CD14-positive monocyte (primary cell): ENCODE data around the gene SEPTIN7. TPM values are rescaled to one million over a fixed set of nuclear protein-coding genes. Genes with fewer than 3 reads are reported as not detected.
A peak's percentile ranks its signal among the peaks of the same experiment; 100 is the strongest.

Experiments used
- DNase-seq, 3 donors: peaks; one replicate each; pipeline ENCODE4 v3.0.0-alpha.2; 2011 to 2022
- H2AFZ ChIP-seq: 2 replicates; pipeline ENCODE4 v1.6.0; 2012; ENCODE audit warnings: mild to moderate bottlenecking, low read depth, low read length, inconsistent platforms; ENCODE audit not compliant: insufficient read depth, poor library complexity, severe bottlenecking
- H3K27ac ChIP-seq, 2 donors: 1 replicate in 1 of 2; 2 replicates in 1 of 2; pipeline ENCODE4 v1.5.1; 2012 to 2013; ENCODE audit warnings: low read length in 2 of 2, control low read depth in 1 of 2, inconsistent platforms in 1 of 2, low read depth in 1 of 2, mild to moderate bottlenecking in 1 of 2
- H3K27me3 ChIP-seq, 2 donors: one replicate each; pipeline versions ENCODE4 v1.6.0 to v1.6.1; 2011 to 2013; ENCODE audit warnings: low read length in 2 of 2; ENCODE audit not compliant: control insufficient read depth in 2 of 2, insufficient read depth in 2 of 2
- H3K36me3 ChIP-seq, 2 donors: replicated peaks in 1 of 2; 1 replicate in 1 of 2; 2 replicates in 1 of 2; pipeline versions ENCODE4 v1.5.1 to v1.6.1; 2012 to 2013; ENCODE audit warnings: low read length in 2 of 2, control low read depth in 1 of 2, inconsistent platforms in 1 of 2, mild to moderate bottlenecking in 1 of 2; ENCODE audit not compliant: insufficient read depth in 2 of 2, control insufficient read depth in 1 of 2
- H3K4me1 ChIP-seq, 2 donors: 1 replicate in 1 of 2; 2 replicates in 1 of 2; pipeline versions ENCODE4 v1.5.1 to v1.6.1; 2012 to 2013; ENCODE audit warnings: low read length in 2 of 2, control low read depth in 1 of 2, inconsistent platforms in 1 of 2, mild to moderate bottlenecking in 1 of 2, moderate library complexity in 1 of 2; ENCODE audit not compliant: insufficient read depth in 2 of 2, control insufficient read depth in 1 of 2
- H3K4me2 ChIP-seq: replicated peaks from 2 replicates; pipeline ENCODE3; 2012; ENCODE audit warnings: low read length, moderate library complexity, mild to moderate bottlenecking; ENCODE audit not compliant: poor library complexity, severe bottlenecking; ENCODE audit errors: extremely low read depth
- H3K4me3 ChIP-seq, 3 experiments: fragments of 200-600 bp in 1 of 3; sonication (generic) in 1 of 3; replicated peaks in 1 of 3; 1 replicate in 2 of 3; 2 replicates in 1 of 3; pipeline ENCODE4 v1.5.1; 2011 to 2013; ENCODE audit warnings: low read length in 3 of 3, mild to moderate bottlenecking in 3 of 3, control low read depth in 2 of 3, low read depth in 2 of 3, inconsistent platforms in 1 of 3, moderate library complexity in 1 of 3
- H3K79me2 ChIP-seq: 2 replicates; pipeline ENCODE4 v1.6.0; 2012; ENCODE audit warnings: mild to moderate bottlenecking, control low read depth, inconsistent platforms, low read length, moderate library complexity; ENCODE audit not compliant: insufficient read depth
- H3K9ac ChIP-seq: 2 replicates; pipeline ENCODE4 v1.6.0; 2017; ENCODE audit warnings: low read length, mild to moderate bottlenecking; ENCODE audit not compliant: insufficient read depth, poor library complexity, severe bottlenecking
- H3K9me3 ChIP-seq, 2 donors: replicated peaks in 1 of 2; 1 replicate in 1 of 2; 2 replicates in 1 of 2; pipeline versions ENCODE4 v1.5.1 to v1.6.1; 2012 to 2013; ENCODE audit warnings: low read length in 2 of 2, control low read depth in 1 of 2; ENCODE audit not compliant: control insufficient read depth in 1 of 2, insufficient read depth in 1 of 2
- H4K20me1 ChIP-seq: 2 replicates; pipeline ENCODE4 v1.6.0; 2012; ENCODE audit warnings: mild to moderate bottlenecking, low read length, control low read depth, moderate library complexity; ENCODE audit not compliant: insufficient read depth
- H3K27ac Mint-ChIP-seq, 7 donors: one replicate each; pipeline ENCODE4 v1.8.0; 2020; ENCODE audit warnings: mild to moderate bottlenecking in 7 of 7, mixed read lengths in 7 of 7, moderate library complexity in 6 of 7, inconsistent platforms in 2 of 7
- H3K27me3 Mint-ChIP-seq, 3 donors: one replicate each; pipeline ENCODE4 v1.8.0; 2021 to 2022; ENCODE audit warnings: low read depth in 3 of 3, mild to moderate bottlenecking in 3 of 3, mixed read lengths in 3 of 3, moderate library complexity in 3 of 3, inconsistent platforms in 1 of 3
- H3K36me3 Mint-ChIP-seq, 2 donors: one replicate each; pipeline ENCODE4 v1.8.0; 2020; ENCODE audit warnings: mixed read lengths in 2 of 2, inconsistent platforms in 1 of 2, mild to moderate bottlenecking in 1 of 2
- H3K4me1 Mint-ChIP-seq: one replicate; pipeline ENCODE4 v1.8.0; 2020; ENCODE audit warnings: mild to moderate bottlenecking, mixed read lengths
- H3K4me3 Mint-ChIP-seq, 2 donors: one replicate each; pipeline ENCODE4 v1.8.0; 2020; ENCODE audit warnings: mild to moderate bottlenecking in 2 of 2, mixed read lengths in 2 of 2, moderate library complexity in 1 of 2
- H3K9me3 Mint-ChIP-seq, 7 donors: one replicate each; pipeline ENCODE4 v1.8.0; 2020 to 2022; ENCODE audit warnings: mixed read lengths in 7 of 7, mild to moderate bottlenecking in 6 of 7, moderate library complexity in 6 of 7, inconsistent platforms in 2 of 7
- WGBS: methylation state at CpG from one replicate; pipeline ENCODE4 v1.1.5; 2013; ENCODE audit warnings: missing lambda C conversion rate; ENCODE audit not compliant: insufficient coverage; 5-methylcytosine and 5-hydroxymethylcytosine counted together
- intact Hi-C, 2 donors: fragments of 100-400 bp; cut with micrococcal nuclease; formaldehyde crosslinking; loops; one replicate each; pipeline versions ENCODE4 v1.15.0 to v1.15.1; 2023
- polyA plus RNA-seq, 3 donors: library from polyadenylated mRNA; depleted of rRNA in 1 of 3; unstranded in 2 of 3; stranded (reverse) in 1 of 3; fragments of 300-500 nt in 2 of 3; fragments of >200 nt in 1 of 3; fragmentation: Illumina TruSeq in 2 of 3; gene quantifications; 1 replicate in 2 of 3; 2 replicates in 1 of 3; pipeline ENCODE4 v1.2.3, GENCODE V29; 2012 to 2021
- TF ChIP-seq, protein P1 (sequence below): fragments of 200-600 bp; IDR thresholded peaks from one replicate; pipeline ENCODE4 v1.8.0; 2022; ENCODE audit warnings: antibody characterized with exemption, mild to moderate bottlenecking

SEPTIN7 gene
- polyA plus RNA-seq, 3 donors = 60.9 to 322 (median 224) TPM

DNA sequence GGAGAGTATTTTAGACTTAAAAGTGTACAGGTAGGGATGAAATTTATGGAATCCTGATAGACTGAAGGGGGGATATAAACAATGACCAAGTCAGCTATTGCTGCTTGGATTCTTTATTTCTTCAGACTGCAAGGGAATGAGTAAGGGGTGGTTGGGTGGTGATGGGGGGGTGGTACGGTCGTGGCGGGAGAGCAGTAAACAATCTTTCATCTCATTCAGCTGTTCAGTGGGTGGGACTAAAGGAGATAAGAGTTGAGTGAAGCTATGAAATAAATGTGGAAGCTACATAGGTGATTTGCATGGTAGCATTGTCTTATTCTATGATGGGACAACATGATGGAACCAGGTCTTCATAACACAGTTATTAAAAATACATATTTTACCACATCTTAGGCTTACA lies 1.8 kb downstream of the SEPTIN7 start:
- peaks cover 40% of the 10 kb centered on the region for H3K4me1 Mint-ChIP-seq
- intact Hi-C loops = loop anchor here (5.0 to 10.0 kb wide), 4 partner anchors 52 to 110 kb away; partner anchors contain the start of gene HERPUD2 (in 1 of the 2)
- Histone ChIP-seq H3K4me2 (peak overlapping the region; percentile 84), H3K9me3 (no peaks in the 10 kb centered on the region), H3K9ac (no peak overlapping the region), H2AFZ (no peak overlapping the region), H3K79me2 (peaks cover 69% of the 10 kb centered on the region), H3K4me3 (peak overlapping the region in 1 of 3 experiments; percentile 93), H3K36me3 (no peaks in the 10 kb centered on the region), H3K4me1 (peaks cover 21 to 27% of the 10 kb centered on the region in 2 donors), H3K27me3 (no peaks in the 10 kb centered on the region), H3K27ac (peak overlapping the region in 1 of 2 donors; percentile 98), H4K20me1 (peaks cover 59% of the 10 kb centered on the region)
- 33% methylated on average over 3 of the region's 3 CpGs for WGBS
- TF ChIP-seq, protein P1, sequence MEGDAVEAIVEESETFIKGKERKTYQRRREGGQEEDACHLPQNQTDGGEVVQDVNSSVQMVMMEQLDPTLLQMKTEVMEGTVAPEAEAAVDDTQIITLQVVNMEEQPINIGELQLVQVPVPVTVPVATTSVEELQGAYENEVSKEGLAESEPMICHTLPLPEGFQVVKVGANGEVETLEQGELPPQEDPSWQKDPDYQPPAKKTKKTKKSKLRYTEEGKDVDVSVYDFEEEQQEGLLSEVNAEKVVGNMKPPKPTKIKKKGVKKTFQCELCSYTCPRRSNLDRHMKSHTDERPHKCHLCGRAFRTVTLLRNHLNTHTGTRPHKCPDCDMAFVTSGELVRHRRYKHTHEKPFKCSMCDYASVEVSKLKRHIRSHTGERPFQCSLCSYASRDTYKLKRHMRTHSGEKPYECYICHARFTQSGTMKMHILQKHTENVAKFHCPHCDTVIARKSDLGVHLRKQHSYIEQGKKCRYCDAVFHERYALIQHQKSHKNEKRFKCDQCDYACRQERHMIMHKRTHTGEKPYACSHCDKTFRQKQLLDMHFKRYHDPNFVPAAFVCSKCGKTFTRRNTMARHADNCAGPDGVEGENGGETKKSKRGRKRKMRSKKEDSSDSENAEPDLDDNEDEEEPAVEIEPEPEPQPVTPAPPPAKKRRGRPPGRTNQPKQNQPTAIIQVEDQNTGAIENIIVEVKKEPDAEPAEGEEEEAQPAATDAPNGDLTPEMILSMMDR = no peak
- peak overlapping the region; percentile 92 to 97 for H3K4me3 Mint-ChIP-seq
- H3K9me3 Mint-ChIP-seq = no peaks in the 10 kb centered on the region
- peaks cover 0 to 4% of the 10 kb centered on the region in 2 donors for H3K36me3 Mint-ChIP-seq
- DNase-seq = no peak
- peaks cover 0 to 2% (median 2%) of the 10 kb centered on the region in 3 donors for H3K27me3 Mint-ChIP-seq
- peak overlapping the region in 6 of 7 donors; percentile 31 to 99 (median 98) for H3K27ac Mint-ChIP-seq

DNA sequence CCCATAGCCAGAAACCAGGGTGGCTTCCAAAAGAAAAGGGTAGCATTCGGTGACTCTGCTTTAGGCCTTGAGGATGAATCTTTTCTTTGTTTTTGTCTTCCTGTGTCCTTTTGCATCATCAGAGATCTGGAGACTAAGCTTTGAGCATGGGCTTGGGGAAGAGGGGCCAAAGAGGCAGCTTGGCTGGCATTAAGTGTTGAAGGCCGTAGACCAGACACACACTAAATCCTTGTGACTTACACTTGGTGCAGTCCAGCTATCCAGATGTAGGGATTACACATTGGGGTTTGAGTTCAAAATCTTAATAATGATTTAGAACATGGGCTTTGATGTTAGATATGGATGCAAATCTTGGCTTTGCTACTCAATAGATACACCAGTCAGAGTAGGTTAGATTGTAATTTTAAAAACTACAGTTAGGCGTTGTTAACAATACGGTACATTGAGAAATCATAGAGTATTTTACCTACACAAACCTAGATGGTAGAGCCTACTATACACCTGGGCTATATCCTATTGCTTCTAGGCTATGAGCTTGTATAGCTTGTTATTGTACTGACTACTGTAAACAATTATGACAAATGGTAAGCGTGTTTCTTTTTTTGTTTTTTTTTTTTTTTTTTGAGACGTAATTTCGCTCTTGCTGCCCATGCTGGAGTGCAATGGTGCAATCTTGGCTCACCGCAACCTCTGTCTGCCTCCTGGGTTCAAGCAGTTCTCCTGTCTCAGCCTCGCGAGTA lies 3.5 kb downstream of the SEPTIN7 start:
- peaks cover 21 to 27% of the 10 kb centered on the region in 2 donors for H3K4me1 ChIP-seq
- H3K4me2 ChIP-seq = no peak overlapping the region
- no peak overlapping the region for H3K4me3 ChIP-seq
- 96% methylated on average over 4 of the region's 10 CpGs for WGBS
- no peaks in the 10 kb centered on the region for H3K9me3 ChIP-seq
- no peak overlapping the region for H3K27ac ChIP-seq
- H4K20me1 ChIP-seq = peaks cover 77% of the 10 kb centered on the region
- DNase-seq = no peak
- Mint-ChIP-seq H3K4me1 (peaks cover 37% of the 10 kb centered on the region), H3K36me3 (peaks cover 0 to 9% of the 10 kb centered on the region in 2 donors), H3K27me3 (peaks cover 0 to 2% (median 0%) of the 10 kb centered on the region in 3 donors), H3K9me3 (peaks cover 0 to under 1% (median 0%) of the 10 kb centered on the region in 7 donors), H3K4me3 (no peak overlapping the region), H3K27ac (peak overlapping the region in 2 of 7 donors; percentile 14 to 70)
- TF ChIP-seq, protein P1 = no peak
- H3K36me3 ChIP-seq = no peaks in the 10 kb centered on the region
- no peaks in the 10 kb centered on the region for H3K27me3 ChIP-seq
- intact Hi-C loops = loop anchor here (5.0 to 10.0 kb wide), 4 partner anchors 50 to 112 kb away; partner anchors contain the start of gene HERPUD2 (in 1 of the 2)
- no peak overlapping the region for H2AFZ ChIP-seq
- peaks cover 83% of the 10 kb centered on the region for H3K79me2 ChIP-seq
- no peak overlapping the region for H3K9ac ChIP-seq
